ENCODE results near the gene TXLNG.
A peak's percentile ranks its signal among the peaks of the same experiment; 100 is the strongest.
"Not testable (repeated sequence)": the region's sequence is repeated elsewhere in the genome, so short reads cannot be mapped to it uniquely, and the experiment has no call there.

Gene TXLNG

GRCh38 chrX:16838202-16839066 is 52.2 kb downstream of the TXLNG start:
- DNase-seq (ENCODE audit: extremely low read depth in 1 of 2, low read depth in 1 of 2), result no peak

- DNase-seq (ENCODE audit: extremely low read depth in 1 of 2, low read depth in 1 of 2), result no peak
Observed at GRCh38 chrX:16839219-16839851, 53.1 kb downstream of the TXLNG start.

GRCh38 chrX:16839852-16840460 is 53.7 kb downstream of the TXLNG start:
- no peak for DNase-seq (ENCODE audit: extremely low read depth in 1 of 2, low read depth in 1 of 2)

GRCh38 chrX:16842684-16843083 is 56.4 kb downstream of the TXLNG start:
- no peak for DNase-seq (ENCODE audit: extremely low read depth in 1 of 2, low read depth in 1 of 2)

- DNase-seq (ENCODE audit: extremely low read depth in 1 of 2, low read depth in 1 of 2), result no peak
Observed at GRCh38 chrX:16843208-16843909, 57.1 kb downstream of the TXLNG start.

- no peak for DNase-seq (ENCODE audit: extremely low read depth in 1 of 2, low read depth in 1 of 2)
Observed at GRCh38 chrX:16845686-16846085, 59.4 kb downstream of the TXLNG start.

GRCh38 chrX:16848541-16848940 is 62.3 kb downstream of the TXLNG start:
- DNase-seq (ENCODE audit: extremely low read depth in 1 of 2, low read depth in 1 of 2), result no peak

GRCh38 chrX:16851421-16851820 is 65.2 kb downstream of the TXLNG start:
- no peak for DNase-seq (ENCODE audit: extremely low read depth in 1 of 2, low read depth in 1 of 2)

GRCh38 chrX:16851827-16852226 is 65.6 kb downstream of the TXLNG start:
- no peak for DNase-seq (ENCODE audit: extremely low read depth in 1 of 2, low read depth in 1 of 2)

- DNase-seq (ENCODE audit: extremely low read depth in 1 of 2, low read depth in 1 of 2), result no peak
Observed at GRCh38 chrX:16852617-16853179, 66.4 kb downstream of the TXLNG start.

- no peak for DNase-seq (ENCODE audit: extremely low read depth in 1 of 2, low read depth in 1 of 2)
Observed at GRCh38 chrX:16853537-16853936, 67.3 kb downstream of the TXLNG start.

GRCh38 chrX:16855363-16856075 is 69.3 kb downstream of the TXLNG start:
- DNase-seq (ENCODE audit: extremely low read depth in 1 of 2, low read depth in 1 of 2), result no peak

- not testable (repeated sequence) for DNase-seq (ENCODE audit: extremely low read depth in 1 of 2, low read depth in 1 of 2)
Observed at GRCh38 chrX:16856076-16856404, 69.8 kb downstream of the TXLNG start.

- no peak for DNase-seq (ENCODE audit: extremely low read depth in 1 of 2, low read depth in 1 of 2)
Observed at GRCh38 chrX:16856744-16857143, 70.5 kb downstream of the TXLNG start.

- DNase-seq (ENCODE audit: extremely low read depth in 1 of 2, low read depth in 1 of 2), result no peak
Observed at GRCh38 chrX:16862829-16863228, 76.6 kb downstream of the TXLNG start.

- DNase-seq (ENCODE audit: extremely low read depth in 1 of 2, low read depth in 1 of 2), result no peak
Observed at GRCh38 chrX:16867947-16868346, 81.7 kb downstream of the TXLNG start.

- DNase-seq (ENCODE audit: extremely low read depth in 1 of 2, low read depth in 1 of 2), result no peak
Observed at GRCh38 chrX:16868920-16869319, 82.7 kb downstream of the TXLNG start.

GRCh38 chrX:16869393-16870094 is 83.3 kb downstream of the TXLNG start:
- DNase-seq (ENCODE audit: extremely low read depth in 1 of 2, low read depth in 1 of 2), result peak in 1 of 2 donors; percentile 33

- DNase-seq (ENCODE audit: extremely low read depth in 1 of 2, low read depth in 1 of 2), result peak; percentile 81 to 85
Observed at GRCh38 chrX:16870095-16870861, 84.0 kb downstream of the TXLNG start, which contains the start of gene RBBP7. TSS of gene RBBP7 (minus strand) at chrX:16870362. CDS start at chrX:16870053, 309 bp downstream.

Data from activated CD8-positive, alpha-beta memory T cell treated with anti-CD3 and anti-CD28 coated beads for 1 hour (primary cell).